HG02642 (cell line): ENCODE data around the gene RNF41.
"Not testable (repeated sequence)": the region's sequence is repeated elsewhere in the genome, so short reads cannot be mapped to it uniquely, and the experiment has no call there.

ENCODE experiments used
- ATAC-seq: cut with Tn5 transposase; IDR thresholded peaks from one replicate; pipeline ENCODE4 v1.9.1; 2021; ENCODE audit warnings: mild to moderate bottlenecking; ENCODE audit not compliant: unreplicated experiment, poor library complexity

The RNF41 gene

DNA sequence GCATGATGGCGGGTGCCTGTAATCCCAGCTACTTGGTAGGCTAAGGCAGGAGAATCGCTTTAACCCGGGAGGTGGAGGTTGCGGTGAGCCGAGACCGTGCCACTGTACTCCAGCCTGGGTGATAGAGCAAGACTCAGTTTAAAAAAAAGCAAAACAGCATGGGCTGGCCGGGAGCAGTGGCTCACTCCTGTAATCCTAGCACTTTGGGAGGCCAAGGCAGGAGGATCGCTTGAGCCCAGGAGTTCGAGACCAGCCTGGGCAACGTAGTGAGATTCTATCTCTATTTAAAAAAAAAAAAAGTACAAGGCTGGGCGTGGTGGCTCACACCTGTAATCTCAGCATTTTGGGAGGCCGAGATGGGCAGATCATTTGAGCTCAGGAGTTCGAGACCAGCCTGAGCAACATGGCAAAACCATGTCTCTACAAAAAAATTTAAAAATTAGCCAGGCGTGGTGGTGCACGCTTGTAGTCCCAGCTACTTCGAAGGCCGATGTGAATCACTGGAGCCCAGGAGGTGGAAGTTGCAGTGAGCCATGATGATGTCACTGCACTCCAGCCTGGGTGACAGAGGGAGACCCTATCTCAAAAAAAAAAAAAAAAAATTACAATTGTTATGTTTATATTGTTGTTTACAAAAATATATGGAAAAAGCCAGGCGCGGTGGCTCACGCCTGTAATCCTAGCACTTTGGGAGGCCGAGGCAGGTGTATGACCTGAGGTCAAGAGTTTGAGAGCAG is 65.1 kb downstream of the RNF41 start:
- ATAC-seq = not testable (repeated sequence)

DNA sequence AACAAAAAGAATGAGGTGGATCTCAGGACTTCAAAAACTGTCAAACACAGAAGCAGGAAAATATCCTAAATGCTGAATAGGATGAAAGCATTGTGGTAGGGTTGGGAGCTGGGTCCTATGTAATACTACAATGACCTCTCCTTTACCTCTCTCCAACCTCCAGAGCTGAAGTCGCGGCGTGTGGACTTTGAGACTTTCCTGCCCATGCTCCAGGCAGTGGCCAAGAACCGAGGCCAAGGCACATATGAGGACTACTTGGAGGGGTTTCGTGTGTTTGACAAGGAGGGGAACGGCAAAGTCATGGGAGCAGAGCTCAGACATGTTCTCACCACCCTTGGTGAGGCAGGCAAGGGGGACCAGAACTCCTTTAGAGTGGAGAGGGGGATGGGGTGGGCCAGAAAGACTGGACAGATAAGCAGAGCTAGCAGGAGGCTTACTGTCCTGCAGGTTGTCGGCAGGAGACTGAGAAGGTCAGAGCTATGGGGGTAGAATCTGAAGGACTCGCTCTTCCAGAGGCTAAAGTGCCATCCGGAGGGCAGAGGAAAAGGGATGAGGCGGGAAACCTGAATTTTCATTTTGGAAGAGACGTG is 66.4 kb downstream of the RNF41 start:
- no peak for ATAC-seq

DNA sequence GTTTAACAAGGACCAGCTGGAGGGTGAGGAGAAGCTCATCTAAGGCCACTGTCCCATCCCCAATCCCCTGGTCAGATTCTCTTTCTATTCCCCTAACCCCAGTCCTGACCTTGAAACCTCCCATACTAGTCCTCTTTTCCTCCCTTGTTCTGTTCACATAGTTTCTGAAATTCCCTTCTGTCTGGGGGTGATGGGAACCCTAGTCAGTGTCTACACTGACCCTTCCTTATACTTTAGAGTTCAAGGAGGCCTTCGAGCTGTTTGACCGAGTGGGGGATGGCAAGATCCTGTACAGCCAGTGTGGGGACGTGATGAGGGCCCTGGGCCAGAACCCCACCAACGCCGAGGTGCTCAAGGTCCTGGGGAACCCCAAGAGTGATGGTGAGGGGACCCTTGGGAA is 66.9 kb downstream of the RNF41 start:
- no peak for ATAC-seq

DNA sequence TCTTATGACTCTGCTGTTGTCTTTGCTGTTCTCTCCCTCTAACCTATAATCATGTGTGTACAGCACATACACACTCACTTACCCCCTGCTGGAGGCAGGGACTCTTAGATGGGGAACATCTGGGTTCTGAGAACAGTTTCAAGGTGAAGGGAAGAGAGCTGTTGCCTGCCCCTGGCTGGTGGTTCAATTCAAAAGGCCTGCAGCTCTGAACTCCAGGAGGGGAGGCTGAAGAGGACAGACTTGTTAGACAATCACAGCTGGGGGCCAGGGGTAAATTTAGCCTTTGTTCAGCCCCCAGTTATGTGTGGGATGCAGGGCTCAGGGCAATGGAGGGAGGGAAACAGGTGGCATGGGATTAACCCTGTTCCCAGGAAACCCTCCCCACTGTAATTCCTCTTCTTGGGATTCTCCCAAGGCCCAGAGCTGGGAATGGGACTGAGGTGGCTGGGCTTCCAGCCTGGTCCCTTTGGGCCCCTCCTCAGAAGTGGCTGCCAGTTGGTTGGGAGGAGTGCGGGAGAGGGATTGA is 67.4 kb downstream of the RNF41 start:
- no peak for ATAC-seq

DNA sequence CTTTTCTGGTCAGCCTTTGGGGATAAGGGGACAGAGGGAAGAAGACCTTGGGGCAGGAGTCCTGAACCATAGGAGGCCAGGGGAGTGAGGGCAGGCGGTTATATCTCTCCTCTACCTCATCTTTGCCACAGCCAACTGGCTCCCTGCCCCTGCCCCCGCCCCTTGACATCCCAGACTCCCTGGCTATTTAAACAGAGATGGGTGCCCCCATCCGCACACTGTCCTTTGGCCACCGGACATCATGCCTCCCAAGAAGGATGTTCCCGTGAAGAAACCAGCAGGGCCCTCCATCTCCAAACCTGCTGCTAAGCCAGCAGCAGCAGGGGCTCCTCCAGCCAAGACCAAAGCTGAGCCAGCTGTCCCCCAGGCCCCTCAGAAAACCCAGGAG is 68.0 kb downstream of the RNF41 start:
- no peak for ATAC-seq

DNA sequence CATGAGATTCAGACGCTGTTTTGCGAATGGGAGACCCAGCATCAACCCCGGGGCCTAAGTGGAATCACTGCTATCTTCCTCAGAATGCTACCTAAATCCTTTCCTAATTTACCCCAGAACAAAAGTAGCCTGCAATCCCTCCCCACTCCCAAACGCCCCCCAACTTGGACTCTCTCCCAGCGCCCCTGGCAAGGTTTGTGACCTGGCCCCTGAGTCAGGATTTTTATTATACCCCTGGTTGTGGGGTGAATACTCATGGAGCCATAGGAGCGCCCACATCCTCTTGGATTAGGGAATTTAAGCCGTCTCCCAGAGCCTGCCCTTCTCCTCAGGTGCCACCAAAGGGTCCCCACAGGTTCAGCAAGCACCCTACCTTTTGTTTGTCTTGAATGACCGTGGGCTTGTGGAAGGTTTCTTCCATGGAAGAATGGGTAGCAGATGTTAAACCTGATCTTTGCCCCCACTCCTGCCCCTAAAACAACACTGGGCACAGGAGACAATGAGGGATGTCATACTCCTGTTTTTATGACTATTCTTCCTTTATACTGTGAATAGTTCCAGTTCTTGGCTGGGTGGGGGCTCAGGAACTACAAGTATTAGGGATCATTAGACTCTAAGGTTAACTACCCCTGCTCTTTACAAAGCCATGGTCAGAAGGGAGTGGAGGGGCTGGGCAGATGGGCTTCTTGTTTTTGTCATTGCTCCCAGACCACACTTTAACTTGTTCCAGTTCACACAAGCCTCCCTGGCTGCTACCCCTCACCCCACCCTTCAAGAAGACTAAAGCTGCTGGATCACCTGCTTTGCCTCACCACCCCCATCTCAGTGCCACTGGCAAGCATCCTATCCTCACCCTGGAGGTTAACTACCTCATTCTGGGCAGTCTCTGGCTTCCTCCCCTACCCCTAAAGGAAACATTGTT is 68.7 kb downstream of the RNF41 start:
- no peak for ATAC-seq
